PC-9 (cell line): ENCODE data around the gene FOXL1. TPM values are rescaled to one million over a fixed set of nuclear protein-coding genes. Genes with fewer than 3 reads are reported as not detected.

ENCODE experiments used
- BruUV-seq: library from RNA; stranded (reverse); fragments of 400-500 nt; replicated peaks from 2 replicates; lab custom pipeline; 2021; lab: Mats Ljungman, UMichigan
- CTCF ChIA-PET: fragments of 300-600 bp; sonication (Branson Sonifier 250); formaldehyde crosslinking; loops from one replicate; lab custom pipeline; 2022; ENCODE audit warnings: antibody characterized with exemption; lab: Charles Lee
- POLR2A ChIA-PET: fragments of 300-600 bp; sonication (Branson Sonifier 250); formaldehyde crosslinking; loops from one replicate; lab custom pipeline; 2022; ENCODE audit warnings: antibody characterized with exemption; ENCODE audit not compliant: unreplicated experiment; lab: Charles Lee
- DNase-seq, 2 experiments: peaks; one replicate each; pipeline versions ENCODE4 v3.0.0 to v3.0.0-alpha.2; 2015 to 2022; ENCODE audit warnings: mixed read lengths in 1 of 2
- H2AFZ ChIP-seq: fragments of 200-600 bp; sonication (generic); 2 replicates; pipeline ENCODE4 v1.8.1; 2017; ENCODE audit warnings: antibody characterized with exemption
- H3F3A ChIP-seq: fragments of 200-600 bp; sonication (generic); 2 replicates; pipeline ENCODE4 v1.8.1; 2017; ENCODE audit warnings: antibody characterized with exemption, mild to moderate bottlenecking, low read depth; ENCODE audit not compliant: insufficient read depth
- H3K27ac ChIP-seq: fragments of 200-600 bp; sonication (generic); 2 replicates; pipeline ENCODE4 v1.6.1; 2016; ENCODE audit warnings: mixed run types
- H3K27me3 ChIP-seq: fragments of 200-600 bp; sonication (generic); 2 replicates; pipeline ENCODE4 v1.6.1; 2016; ENCODE audit warnings: low read depth, mixed run types; ENCODE audit not compliant: insufficient read depth
- H3K36me3 ChIP-seq: fragments of 200-600 bp; sonication (generic); 2 replicates; pipeline ENCODE4 v1.6.1; 2016; ENCODE audit warnings: low read depth, mixed run types
- H3K4me1 ChIP-seq: fragments of 200-600 bp; sonication (generic); replicated peaks from 2 replicates; pipeline ENCODE4 v1.6.1; 2016; ENCODE audit warnings: mixed run types; ENCODE audit not compliant: insufficient read depth
- H3K4me2 ChIP-seq: fragments of 200-600 bp; sonication (generic); 2 replicates; pipeline ENCODE4 v1.6.1; 2017; ENCODE audit warnings: mixed run types
- H3K4me3 ChIP-seq: fragments of 200-600 bp; sonication (generic); 2 replicates; pipeline ENCODE4 v1.6.1; 2016; ENCODE audit warnings: mixed run types
- H3K79me2 ChIP-seq: fragments of 200-600 bp; sonication (generic); 2 replicates; pipeline ENCODE4 v1.6.1; 2017; ENCODE audit warnings: low read depth, mixed run types
- H3K9me2 ChIP-seq: fragments of 200-600 bp; sonication (generic); 2 replicates; pipeline ENCODE4 v1.8.1; 2017; ENCODE audit warnings: mild to moderate bottlenecking; ENCODE audit not compliant: insufficient read depth
- H3K9me3 ChIP-seq: fragments of 200-600 bp; sonication (generic); 2 replicates; pipeline ENCODE4 v1.8.1; 2016; ENCODE audit warnings: low read depth; ENCODE audit not compliant: insufficient read depth
- H4K20me1 ChIP-seq: fragments of 200-600 bp; sonication (generic); 2 replicates; pipeline ENCODE4 v1.8.1; 2017; ENCODE audit not compliant: insufficient read depth
- EZH2 ChIP-seq: fragments of 200-600 bp; sonication (generic); IDR thresholded peaks from 2 replicates; pipeline ENCODE4 v1.8.0; 2017; ENCODE audit warnings: antibody characterized with exemption, low read depth
- intact Hi-C: fragments of 100-400 bp; cut with micrococcal nuclease; formaldehyde crosslinking; loops from one replicate; pipeline ENCODE4 v1.10.0; 2022; ENCODE audit not compliant: unreplicated experiment
- total RNA-seq: library from RNA; stranded (reverse); gene quantifications from 2 replicates; pipeline ENCODE4 v1.2.3, GENCODE V29; 2021
- TF ChIP-seq, protein P1 (sequence below): fragments of 200-600 bp; sonication (generic); conservative IDR thresholded peaks from 2 replicates; pipeline ENCODE4 v1.6.1; 2017; ENCODE audit warnings: mixed run types, antibody characterized with exemption, mild to moderate bottlenecking, moderate library complexity

Gene FOXL1
- total RNA-seq, 1 experiment from 2014 or later: not detected

DNA sequence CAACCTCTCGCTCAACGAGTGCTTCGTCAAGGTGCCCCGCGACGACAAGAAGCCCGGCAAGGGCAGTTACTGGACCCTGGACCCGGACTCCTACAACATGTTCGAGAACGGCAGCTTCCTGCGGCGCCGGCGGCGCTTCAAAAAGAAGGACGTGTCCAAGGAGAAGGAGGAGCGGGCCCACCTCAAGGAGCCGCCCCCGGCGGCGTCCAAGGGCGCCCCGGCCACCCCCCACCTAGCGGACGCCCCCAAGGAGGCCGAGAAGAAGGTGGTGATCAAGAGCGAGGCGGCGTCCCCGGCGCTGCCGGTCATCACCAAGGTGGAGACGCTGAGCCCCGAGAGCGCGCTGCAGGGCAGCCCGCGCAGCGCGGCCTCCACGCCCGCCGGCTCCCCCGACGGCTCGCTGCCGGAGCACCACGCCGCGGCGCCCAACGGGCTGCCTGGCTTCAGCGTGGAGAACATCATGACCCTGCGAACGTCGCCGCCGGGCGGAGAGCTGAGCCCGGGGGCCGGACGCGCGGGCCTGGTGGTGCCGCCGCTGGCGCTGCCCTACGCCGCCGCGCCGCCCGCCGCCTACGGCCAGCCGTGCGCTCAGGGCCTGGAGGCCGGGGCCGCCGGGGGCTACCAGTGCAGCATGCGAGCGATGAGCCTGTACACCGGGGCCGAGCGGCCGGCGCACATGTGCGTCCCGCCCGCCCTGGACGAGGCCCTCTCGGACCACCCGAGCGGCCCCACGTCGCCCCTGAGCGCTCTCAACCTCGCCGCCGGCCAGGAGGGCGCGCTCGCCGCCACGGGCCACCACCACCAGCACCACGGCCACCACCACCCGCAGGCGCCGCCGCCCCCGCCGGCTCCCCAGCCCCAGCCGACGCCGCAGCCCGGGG lies 10.4 kb upstream of the FOXL1 start:
- no TSS peak for BruUV-seq
- no peak overlapping the region for H3K4me2 ChIP-seq
- TF ChIP-seq EZH2: no peak
- TF ChIP-seq, protein P1, sequence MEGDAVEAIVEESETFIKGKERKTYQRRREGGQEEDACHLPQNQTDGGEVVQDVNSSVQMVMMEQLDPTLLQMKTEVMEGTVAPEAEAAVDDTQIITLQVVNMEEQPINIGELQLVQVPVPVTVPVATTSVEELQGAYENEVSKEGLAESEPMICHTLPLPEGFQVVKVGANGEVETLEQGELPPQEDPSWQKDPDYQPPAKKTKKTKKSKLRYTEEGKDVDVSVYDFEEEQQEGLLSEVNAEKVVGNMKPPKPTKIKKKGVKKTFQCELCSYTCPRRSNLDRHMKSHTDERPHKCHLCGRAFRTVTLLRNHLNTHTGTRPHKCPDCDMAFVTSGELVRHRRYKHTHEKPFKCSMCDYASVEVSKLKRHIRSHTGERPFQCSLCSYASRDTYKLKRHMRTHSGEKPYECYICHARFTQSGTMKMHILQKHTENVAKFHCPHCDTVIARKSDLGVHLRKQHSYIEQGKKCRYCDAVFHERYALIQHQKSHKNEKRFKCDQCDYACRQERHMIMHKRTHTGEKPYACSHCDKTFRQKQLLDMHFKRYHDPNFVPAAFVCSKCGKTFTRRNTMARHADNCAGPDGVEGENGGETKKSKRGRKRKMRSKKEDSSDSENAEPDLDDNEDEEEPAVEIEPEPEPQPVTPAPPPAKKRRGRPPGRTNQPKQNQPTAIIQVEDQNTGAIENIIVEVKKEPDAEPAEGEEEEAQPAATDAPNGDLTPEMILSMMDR: no peak
- H3K27ac ChIP-seq: no peak overlapping the region
- ChIA-PET CTCF (no interaction called here), POLR2A (no interaction called here)
- intact Hi-C loops: loop anchor here (10.0 kb wide), 1 partner anchor 637 kb away; no protein-coding TSS in a partner anchor
- no peak for DNase-seq
- H3K4me1 ChIP-seq: no peaks in the 10 kb centered on the region
- no peaks in the 10 kb centered on the region for H3K79me2 ChIP-seq
- no peaks in the 10 kb centered on the region for H4K20me1 ChIP-seq
- no peaks in the 10 kb centered on the region for H3K9me2 ChIP-seq
- no peak overlapping the region for H3K4me3 ChIP-seq
- H3K9me3 ChIP-seq: no peaks in the 10 kb centered on the region
- H3K36me3 ChIP-seq: no peaks in the 10 kb centered on the region
- H3F3A ChIP-seq: no peaks in the 10 kb centered on the region
- peaks cover 63% of the 10 kb centered on the region for H3K27me3 ChIP-seq
- no peak overlapping the region for H2AFZ ChIP-seq

DNA sequence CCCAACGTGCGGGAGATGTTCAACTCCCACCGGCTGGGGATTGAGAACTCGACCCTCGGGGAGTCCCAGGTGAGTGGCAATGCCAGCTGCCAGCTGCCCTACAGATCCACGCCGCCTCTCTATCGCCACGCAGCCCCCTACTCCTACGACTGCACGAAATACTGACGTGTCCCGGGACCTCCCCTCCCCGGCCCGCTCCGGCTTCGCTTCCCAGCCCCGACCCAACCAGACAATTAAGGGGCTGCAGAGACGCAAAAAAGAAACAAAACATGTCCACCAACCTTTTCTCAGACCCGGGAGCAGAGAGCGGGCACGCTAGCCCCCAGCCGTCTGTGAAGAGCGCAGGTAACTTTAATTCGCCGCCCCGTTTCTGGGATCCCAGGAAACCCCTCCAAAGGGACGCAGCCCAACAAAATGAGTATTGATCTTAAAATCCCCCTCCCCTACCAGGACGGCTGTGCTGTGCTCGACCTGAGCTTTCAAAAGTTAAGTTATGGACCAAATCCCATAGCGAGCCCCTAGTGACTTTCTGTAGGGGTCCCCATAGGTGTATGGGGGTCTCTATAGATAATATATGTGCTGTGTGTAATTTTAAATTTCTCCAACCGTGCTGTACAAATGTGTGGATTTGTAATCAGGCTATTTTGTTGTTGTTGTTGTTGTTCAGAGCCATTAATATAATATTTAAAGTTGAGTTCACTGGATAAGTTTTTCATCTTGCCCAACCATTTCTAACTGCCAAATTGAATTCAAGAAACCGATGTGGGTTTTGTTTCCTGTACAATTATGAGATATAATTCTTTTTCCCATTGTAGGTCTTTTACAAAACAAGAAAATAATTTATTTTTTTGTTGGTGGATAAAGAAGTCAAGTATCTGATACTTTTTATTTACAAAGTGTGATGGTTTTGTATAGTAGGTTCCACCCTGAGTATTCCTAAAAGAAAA lies 9.4 kb upstream of the FOXL1 start:
- Histone ChIP-seq H3K27ac (no peak overlapping the region), H3K79me2 (no peaks in the 10 kb centered on the region), H2AFZ (no peak overlapping the region)

More for the DNA sequence above, 9.4 kb upstream of the FOXL1 start:
- Histone ChIP-seq H3K4me3 (no peak overlapping the region), H3K4me2 (no peak overlapping the region), H3K27me3 (peaks cover 69% of the 10 kb centered on the region), H3K9me2 (no peaks in the 10 kb centered on the region), H3F3A (no peaks in the 10 kb centered on the region), H3K36me3 (no peaks in the 10 kb centered on the region), H3K9me3 (no peaks in the 10 kb centered on the region), H4K20me1 (no peaks in the 10 kb centered on the region), H3K4me1 (no peaks in the 10 kb centered on the region)
- ChIA-PET POLR2A (no interaction called here), CTCF (interaction anchor here (0.7 kb wide), 1 partner anchor 729 kb away, joined by 4 read pairs; no protein-coding TSS in a partner anchor)
- BruUV-seq: no TSS peak
- intact Hi-C loops: loop anchor here (10.0 kb wide), 1 partner anchor 636 kb away; no protein-coding TSS in a partner anchor
- TF ChIP-seq EZH2: no peak
- TF ChIP-seq, protein P1: no peak
- DNase-seq: no peak
